GM12878 (cell line): ENCODE data around the gene MFN2. TPM values are rescaled to one million over a fixed set of nuclear protein-coding genes. Genes with fewer than 3 reads are reported as not detected.

Experiments used
- ATAC-seq: fragments of 200-7000 bp; cut with Tn5 transposase; 3 replicates; pipeline ENCODE4 v1.9.1; 2020; ENCODE audit warnings: mild to moderate bottlenecking, moderate library complexity
- BruUV-seq: library from RNA; stranded (reverse); fragments of 400-500 nt; replicated peaks from 2 replicates; lab custom pipeline; 2021; lab: Mats Ljungman, UMichigan
- CTCF ChIA-PET: fragments of 300-600 bp; sonication (Branson Sonifier 250); formaldehyde crosslinking; extraction: SDS; loops from one replicate; lab custom pipeline; 2021; ENCODE audit warnings: inconsistent platforms; lab: Yijun Ruan, JAX
- POLR2A ChIA-PET: fragments of 350-600 bp; formaldehyde crosslinking; extraction: SDS; loops from one replicate; lab custom pipeline; 2021; ENCODE audit warnings: inconsistent platforms; lab: Charles Lee
- RAD21 ChIA-PET: fragments of 300-600 bp; sonication (Branson Sonifier 250); formaldehyde crosslinking; loops from one replicate; lab custom pipeline; 2023; ENCODE audit warnings: antibody characterized with exemption; ENCODE audit not compliant: unreplicated experiment; lab: Charles Lee
- SMC1A ChIA-PET: fragments of 300-600 bp; sonication (Branson Sonifier 250); formaldehyde crosslinking; loops from one replicate; lab custom pipeline; 2023; ENCODE audit not compliant: unreplicated experiment, uncharacterized antibody; lab: Charles Lee
- DNase-seq: peaks from one replicate; pipeline ENCODE4 v3.0.0-alpha.2; 2011; ENCODE audit warnings: low read depth, low spot score
- FAIRE-seq: peaks from 3 replicates; lab custom pipeline; 2011; peaks lifted over from hg19 to GRCh38; lab: Jason Lieb, UNC
- H2AFZ ChIP-seq: 2 replicates; pipeline ENCODE4 v1.6.0; 2011; ENCODE audit warnings: low read depth, low read length, control low read depth; ENCODE audit not compliant: control insufficient read depth
- H3K27ac ChIP-seq: 2 replicates; pipeline ENCODE4 v1.5.1; 2011; ENCODE audit warnings: control low read depth; ENCODE audit not compliant: control insufficient read depth, insufficient read depth
- H3K27me3 ChIP-seq, 2 experiments: replicated peaks in 1 of 2; 2 replicates each; pipeline versions ENCODE4 v1.6.0 to v1.6.1; 2011; ENCODE audit warnings: low read length in 1 of 2; ENCODE audit not compliant: control insufficient read depth in 2 of 2, insufficient read depth in 2 of 2
- H3K36me3 ChIP-seq, 2 experiments: 2 replicates each; pipeline ENCODE4 v1.5.1; 2011; ENCODE audit warnings: low read length in 1 of 2; ENCODE audit not compliant: control insufficient read depth in 2 of 2, insufficient read depth in 2 of 2
- H3K4me1 ChIP-seq: 2 replicates; pipeline ENCODE4 v1.6.1; 2011; ENCODE audit warnings: mild to moderate bottlenecking, low read length, moderate library complexity, mixed read lengths; ENCODE audit not compliant: control insufficient read depth, insufficient read depth
- H3K4me2 ChIP-seq: 2 replicates; pipeline ENCODE4 v1.6.0; 2011; ENCODE audit warnings: control low read depth; ENCODE audit not compliant: control insufficient read depth, insufficient read depth
- H3K4me3 ChIP-seq: fragments of 200-600 bp; sonication (generic); 2 replicates; pipeline ENCODE4 v1.5.1; 2016
- H3K79me2 ChIP-seq: 2 replicates; pipeline ENCODE4 v1.6.0; 2011; ENCODE audit warnings: low read length; ENCODE audit not compliant: control insufficient read depth, insufficient read depth
- H3K9ac ChIP-seq: 2 replicates; pipeline ENCODE4 v1.8.0; 2011; ENCODE audit warnings: low read length, control low read depth, mixed read lengths; ENCODE audit not compliant: control insufficient read depth, insufficient read depth
- H3K9me3 ChIP-seq: replicated peaks from 3 replicates; pipeline ENCODE4 v1.5.1; 2011; ENCODE audit warnings: mild to moderate bottlenecking, low read length; ENCODE audit not compliant: control insufficient read depth, insufficient read depth
- H4K20me1 ChIP-seq: 2 replicates; pipeline ENCODE4 v1.6.0; 2011; ENCODE audit not compliant: control insufficient read depth, insufficient read depth
- BCL11A ChIP-seq: IDR thresholded peaks from 2 replicates; pipeline ENCODE4 v1.6.1; 2011; ENCODE audit warnings: low read depth, low read length
- HDAC6 ChIP-seq: fragments of 200-600 bp; sonication (generic); IDR thresholded peaks from one replicate; pipeline ENCODE4 v1.8.0; 2017; ENCODE audit warnings: antibody characterized with exemption; ENCODE audit not compliant: unreplicated experiment
- POLR2AphosphoS2 ChIP-seq: IDR thresholded peaks from 2 replicates; pipeline ENCODE4 v1.6.1; 2011; ENCODE audit warnings: low read depth, mild to moderate bottlenecking, low read length, improper control_type of control experiment, moderate library complexity
- RAD51 ChIP-seq: fragments of 450-650 bp; IDR thresholded peaks from 2 replicates; pipeline ENCODE4 v1.6.1; 2016; ENCODE audit warnings: moderate library complexity, mild to moderate bottlenecking, inconsistent platforms
- RELA ChIP-seq: fragments of 450-650 bp; IDR thresholded peaks from 2 replicates; pipeline ENCODE4 v1.8.0; 2014; ENCODE audit warnings: borderline replicate concordance; ENCODE audit not compliant: partially characterized antibody
- TCF12 ChIP-seq: IDR thresholded peaks from 2 replicates; pipeline ENCODE4 v1.6.1; 2011; ENCODE audit warnings: low read depth, mild to moderate bottlenecking, low read length
- WGBS: methylation state at CpG from one replicate; pipeline ENCODE4 v1.1.6; 2016; ENCODE audit warnings: low lambda C conversion rate; ENCODE audit not compliant: insufficient replicate concordance, insufficient coverage; ENCODE audit errors: missing lambda C conversion rate; 5-methylcytosine and 5-hydroxymethylcytosine counted together
- in situ Hi-C: fragments of 300-500 bp; cut with MboI; formaldehyde crosslinking; loops from 9 replicates; pipeline ENCODE4 v1.14.3; 2018; ENCODE audit warnings: mixed read lengths
- intact Hi-C: fragments of 100-400 bp; cut with micrococcal nuclease; formaldehyde crosslinking; loops from one replicate; pipeline ENCODE4 v1.14.2; 2022; ENCODE audit not compliant: unreplicated experiment
- polyA plus RNA-seq, 11 experiments: library from polyadenylated mRNA; depleted of rRNA in 4 of 11; unstranded in 6 of 11; stranded (reverse) in 5 of 11; fragments of >200 nt; fragmentation: Nextera tagmentation in 4 of 11; fragmentation: Illumina TruSeq in 1 of 11; extraction: Ambion mirVana in 4 of 11; extraction: Trizol in 1 of 11; gene quantifications; 1 replicate in 1 of 11; 2 replicates in 10 of 11; pipeline versions ENCODE4 v1.2.1 to v1.2.3, GENCODE V29; 2011 to 2016; ENCODE audit warnings: inconsistent platforms in 2 of 11, missing spikeins in 2 of 11, low read depth in 1 of 11
- total RNA-seq, 4 experiments: library from RNA; depleted of rRNA in 3 of 4; stranded (reverse); fragments of >200 nt in 3 of 4; fragmentation: Illumina TruSeq in 1 of 4; extraction: Trizol in 1 of 4; gene quantifications; 2 replicates each; pipeline versions ENCODE4 v1.2.1 to v1.2.3, GENCODE V29; 2013 to 2021
- TF ChIP-seq, protein P1 (sequence below): IDR thresholded peaks from 2 replicates; pipeline ENCODE4 v1.6.1; 2011; ENCODE audit warnings: borderline replicate concordance, low read depth, mild to moderate bottlenecking, moderate library complexity, low read length; ENCODE audit not compliant: insufficient read depth, poor library complexity, severe bottlenecking
- TF ChIP-seq, protein P2 (sequence below): fragments of 450-650 bp; IDR thresholded peaks from 2 replicates; pipeline ENCODE4 v1.6.1; 2018; ENCODE audit warnings: borderline replicate concordance, mild to moderate bottlenecking; ENCODE audit not compliant: partially characterized antibody

MFN2 gene
- total and polyA plus RNA-seq, 10 of the 15 experiments (the other 5 are each of a cell fraction or from before 2014, with no cell fraction given) = 5.3 to 64.4 (median 48.1) TPM

DNA sequence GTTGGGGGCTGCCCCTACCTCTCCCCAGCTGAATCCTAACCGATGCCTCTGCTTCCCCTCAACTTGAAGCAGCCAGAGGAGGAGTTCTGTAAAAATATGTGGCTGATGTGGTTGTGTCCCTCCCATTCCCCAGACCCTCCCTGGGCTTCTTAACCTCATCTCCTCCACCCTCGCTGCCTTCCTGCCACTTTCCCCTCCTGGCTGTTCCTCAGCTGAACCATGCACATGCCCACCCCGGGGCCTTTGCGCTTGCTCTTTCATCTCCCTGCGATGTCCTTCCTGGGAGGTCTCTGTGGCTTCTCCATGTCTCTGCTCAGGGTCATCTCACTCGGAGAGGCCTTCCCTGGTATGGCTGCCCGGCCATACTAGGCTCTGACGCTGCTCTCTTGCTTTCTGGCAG, 48.0 kb downstream of the MFN2 start:
- POLR2A ChIA-PET = interaction anchor here (0.6 to 1.4 kb wide), 3 partner anchors 10 to 41 kb away, joined by 3 read pairs; no protein-coding TSS in a partner anchor
- no peak overlapping the region for H3K9ac ChIP-seq
- intact Hi-C loops (no loop called here), in situ Hi-C loops (no loop called here)
- H3K27ac ChIP-seq = no peak overlapping the region
- RAD21 ChIA-PET = no interaction called here
- SMC1A ChIA-PET = no interaction called here
- peaks cover 14 to 25% of the 10 kb centered on the region in 2 experiments; a peak in 3 of 4 replicates for H3K36me3 ChIP-seq
- H3K4me2 ChIP-seq = no peak overlapping the region
- H2AFZ ChIP-seq = no peak overlapping the region
- H3K9me3 ChIP-seq = no peaks in the 10 kb centered on the region
- no peaks in the 10 kb centered on the region for H3K27me3 ChIP-seq
- no TSS peak for BruUV-seq
- no peak for ATAC-seq
- CTCF ChIA-PET = no interaction called here
- DNase-seq = no peak
- H3K79me2 ChIP-seq = no peaks in the 10 kb centered on the region
- no peak overlapping the region for H3K4me3 ChIP-seq
- over 99% methylated on average over 8 of the region's 8 CpGs for WGBS
- no peak for TF ChIP-seq POLR2AphosphoS2
- no peak for TF ChIP-seq RAD51
- no peak for TF ChIP-seq RELA
- no peak for TF ChIP-seq TCF12
- no peak for TF ChIP-seq HDAC6
- no peaks in the 10 kb centered on the region for H3K4me1 ChIP-seq
- H4K20me1 ChIP-seq = no peaks in the 10 kb centered on the region; the same call in 1 of the 2 replicates
- FAIRE-seq = no peak

DNA sequence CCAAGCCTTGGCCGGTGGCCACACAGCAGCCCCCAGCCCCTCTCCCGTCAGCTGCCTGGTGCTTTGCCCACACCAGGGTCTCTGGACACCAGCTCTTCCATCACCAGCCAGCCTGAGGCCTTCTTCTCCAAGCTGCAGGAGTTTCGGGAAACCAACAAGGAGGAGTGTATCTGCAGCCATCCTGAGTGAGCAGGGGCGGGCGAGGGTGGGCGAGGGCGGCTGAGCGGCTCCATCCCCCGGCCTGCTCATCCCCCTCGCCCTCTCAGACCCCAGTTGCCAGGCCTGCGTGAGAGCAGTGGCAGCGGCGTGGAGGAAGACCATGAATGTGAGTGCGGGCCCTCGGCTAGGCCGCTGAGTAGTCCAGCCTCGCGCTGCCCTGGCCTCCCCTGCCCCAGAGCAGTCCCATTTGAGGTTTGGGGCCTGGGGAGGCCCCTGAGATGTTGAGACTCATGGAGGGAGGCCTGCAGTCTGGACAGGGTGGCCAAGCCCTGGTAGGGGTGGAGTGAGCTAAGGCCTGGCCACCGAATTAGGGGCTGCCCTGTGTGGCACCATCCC, 48.8 kb downstream of the MFN2 start:
- DNase-seq (no peak), ATAC-seq (no peak), FAIRE-seq (no peak)
- Histone ChIP-seq H3K27me3 (no peaks in the 10 kb centered on the region), H3K36me3 (peaks cover 13 to 25% of the 10 kb centered on the region in 2 experiments; a peak in 3 of 4 replicates), H2AFZ (no peak overlapping the region), H3K4me2 (no peak overlapping the region), H3K4me1 (no peaks in the 10 kb centered on the region), H4K20me1 (no peaks in the 10 kb centered on the region; the same call in 1 of the 2 replicates), H3K27ac (no peak overlapping the region), H3K9ac (no peak overlapping the region), H3K4me3 (no peak overlapping the region), H3K79me2 (no peaks in the 10 kb centered on the region), H3K9me3 (no peaks in the 10 kb centered on the region)
- 97% methylated on average over 19 of the region's 19 CpGs for WGBS
- ChIA-PET SMC1A (interaction anchor here (0.8 kb wide), 1 partner anchor 9 kb away, joined by 5 read pairs; no protein-coding TSS in a partner anchor), POLR2A (interaction anchor here (1.4 kb wide), 1 partner anchor 10 kb away, joined by 3 read pairs; no protein-coding TSS in a partner anchor), RAD21 (interaction anchor here (3.4 kb wide), 1 partner anchor 10 kb away, joined by 13 read pairs; the partner anchor contains the start of gene MIIP), CTCF (no interaction called here)
- in situ Hi-C loops = no loop called here
- BruUV-seq = no TSS peak
- intact Hi-C loops = no loop called here
- TF ChIP-seq, protein P1, sequence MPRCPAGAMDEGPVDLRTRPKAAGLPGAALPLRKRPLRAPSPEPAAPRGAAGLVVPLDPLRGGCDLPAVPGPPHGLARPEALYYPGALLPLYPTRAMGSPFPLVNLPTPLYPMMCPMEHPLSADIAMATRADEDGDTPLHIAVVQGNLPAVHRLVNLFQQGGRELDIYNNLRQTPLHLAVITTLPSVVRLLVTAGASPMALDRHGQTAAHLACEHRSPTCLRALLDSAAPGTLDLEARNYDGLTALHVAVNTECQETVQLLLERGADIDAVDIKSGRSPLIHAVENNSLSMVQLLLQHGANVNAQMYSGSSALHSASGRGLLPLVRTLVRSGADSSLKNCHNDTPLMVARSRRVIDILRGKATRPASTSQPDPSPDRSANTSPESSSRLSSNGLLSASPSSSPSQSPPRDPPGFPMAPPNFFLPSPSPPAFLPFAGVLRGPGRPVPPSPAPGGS = peak; percentile 83
- TF ChIP-seq, protein P2, sequence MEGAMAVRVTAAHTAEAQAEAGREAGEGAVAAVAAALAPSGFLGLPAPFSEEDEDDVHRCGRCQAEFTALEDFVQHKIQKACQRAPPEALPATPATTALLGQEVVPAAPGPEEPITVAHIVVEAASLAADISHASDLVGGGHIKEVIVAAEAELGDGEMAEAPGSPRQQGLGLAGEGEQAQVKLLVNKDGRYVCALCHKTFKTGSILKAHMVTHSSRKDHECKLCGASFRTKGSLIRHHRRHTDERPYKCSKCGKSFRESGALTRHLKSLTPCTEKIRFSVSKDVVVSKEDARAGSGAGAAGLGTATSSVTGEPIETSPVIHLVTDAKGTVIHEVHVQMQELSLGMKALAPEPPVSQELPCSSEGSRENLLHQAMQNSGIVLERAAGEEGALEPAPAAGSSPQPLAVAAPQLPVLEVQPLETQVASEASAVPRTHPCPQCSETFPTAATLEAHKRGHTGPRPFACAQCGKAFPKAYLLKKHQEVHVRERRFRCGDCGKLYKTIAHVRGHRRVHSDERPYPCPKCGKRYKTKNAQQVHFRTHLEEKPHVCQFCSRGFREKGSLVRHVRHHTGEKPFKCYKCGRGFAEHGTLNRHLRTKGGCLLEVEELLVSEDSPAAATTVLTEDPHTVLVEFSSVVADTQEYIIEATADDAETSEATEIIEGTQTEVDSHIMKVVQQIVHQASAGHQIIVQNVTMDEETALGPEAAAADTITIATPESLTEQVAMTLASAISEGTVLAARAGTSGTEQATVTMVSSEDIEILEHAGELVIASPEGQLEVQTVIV = no peak
- TF ChIP-seq BCL11A = no peak
